ENCODE results near the gene WWTR1. TPM values are rescaled to one million over a fixed set of nuclear protein-coding genes. Genes with fewer than 3 reads are reported as not detected.

The WWTR1 gene
- polyA plus RNA-seq, 4 donors, result 70.2 to 108 (median 92.4) TPM

DNA sequence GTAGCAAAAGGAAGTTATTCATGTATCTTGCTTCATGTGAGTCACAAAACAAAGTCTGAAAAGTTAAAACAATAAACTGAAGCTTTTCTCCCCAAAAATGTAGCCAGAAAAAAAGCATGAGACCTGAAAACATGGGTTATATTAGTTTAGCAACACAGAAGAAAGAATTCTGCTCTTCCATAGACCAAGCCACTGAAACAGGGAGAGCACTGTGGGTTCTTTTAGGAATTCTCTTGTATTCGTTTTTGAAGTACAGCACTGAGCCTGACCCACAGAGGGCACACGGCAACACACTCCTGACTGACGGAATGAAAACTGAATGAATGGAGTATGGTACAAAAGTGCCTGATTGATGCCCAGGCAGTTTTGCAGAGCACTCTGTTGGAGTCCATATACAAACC, 116.7 kb downstream of the WWTR1 start:
- DNase-seq (ENCODE audit: low read depth in 4 of 4, low spot score in 3 of 4), result no peak

DNA sequence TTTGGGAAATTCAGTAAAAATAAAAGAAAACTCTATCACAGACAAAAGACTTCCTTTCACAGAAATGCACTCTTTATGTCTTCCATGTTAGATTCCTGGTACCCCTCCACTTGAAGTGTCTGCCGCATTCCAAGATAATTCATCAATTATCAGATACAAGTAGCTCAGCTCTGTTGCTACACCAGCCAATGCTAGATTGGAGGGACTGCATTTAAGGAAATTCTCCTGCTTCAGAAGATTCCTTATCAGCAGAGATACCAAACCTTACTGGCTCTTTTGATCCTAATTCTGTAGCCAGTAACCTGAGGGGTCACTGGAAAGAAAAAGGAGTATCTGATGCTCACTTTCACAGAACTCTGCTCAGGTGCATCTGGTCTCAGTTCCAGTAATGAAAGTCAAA, 119.5 kb downstream of the WWTR1 start:
- no peak for DNase-seq (ENCODE audit: low read depth in 4 of 4, low spot score in 3 of 4)

DNA sequence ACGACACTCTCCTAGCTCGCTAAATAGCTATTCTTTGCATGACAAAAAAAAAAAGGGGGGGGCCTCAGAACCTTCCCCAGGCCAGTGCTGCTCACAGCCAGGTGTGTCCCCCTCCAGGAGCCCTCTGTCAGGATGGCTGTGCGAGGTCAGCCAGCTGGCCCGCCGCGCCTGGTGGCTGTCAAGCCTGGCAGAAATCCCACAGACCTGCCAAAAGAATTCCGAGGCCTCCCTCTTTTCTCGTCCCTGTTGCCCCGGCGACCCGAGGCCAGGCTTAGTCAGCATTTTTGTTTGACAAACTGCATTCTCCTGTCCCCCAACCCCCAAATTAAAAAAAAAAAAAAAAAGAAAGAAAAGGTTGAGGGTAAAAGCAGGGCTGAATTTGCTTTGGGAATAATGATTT, 121.4 kb downstream of the WWTR1 start:
- no peak for DNase-seq (ENCODE audit: low read depth in 4 of 4, low spot score in 3 of 4)

DNA sequence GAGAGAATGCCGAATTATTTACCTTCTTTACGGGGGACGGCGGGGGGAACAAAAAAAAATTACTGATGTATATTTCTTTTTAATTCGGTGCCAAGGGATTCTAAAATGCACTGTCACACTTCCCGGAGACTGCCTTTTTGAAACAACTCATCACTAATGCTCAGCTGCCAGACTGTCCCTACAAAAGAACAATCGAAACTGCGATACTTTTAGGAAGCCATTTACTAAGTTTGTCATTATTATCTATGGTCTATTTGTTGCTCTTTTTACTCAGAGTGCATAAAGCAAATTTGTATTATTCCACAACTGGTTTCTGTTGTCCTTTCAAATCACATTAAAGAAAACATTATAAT, 122.5 kb downstream of the WWTR1 start:
- no peak for DNase-seq (ENCODE audit: low read depth in 4 of 4, low spot score in 3 of 4)

DNA sequence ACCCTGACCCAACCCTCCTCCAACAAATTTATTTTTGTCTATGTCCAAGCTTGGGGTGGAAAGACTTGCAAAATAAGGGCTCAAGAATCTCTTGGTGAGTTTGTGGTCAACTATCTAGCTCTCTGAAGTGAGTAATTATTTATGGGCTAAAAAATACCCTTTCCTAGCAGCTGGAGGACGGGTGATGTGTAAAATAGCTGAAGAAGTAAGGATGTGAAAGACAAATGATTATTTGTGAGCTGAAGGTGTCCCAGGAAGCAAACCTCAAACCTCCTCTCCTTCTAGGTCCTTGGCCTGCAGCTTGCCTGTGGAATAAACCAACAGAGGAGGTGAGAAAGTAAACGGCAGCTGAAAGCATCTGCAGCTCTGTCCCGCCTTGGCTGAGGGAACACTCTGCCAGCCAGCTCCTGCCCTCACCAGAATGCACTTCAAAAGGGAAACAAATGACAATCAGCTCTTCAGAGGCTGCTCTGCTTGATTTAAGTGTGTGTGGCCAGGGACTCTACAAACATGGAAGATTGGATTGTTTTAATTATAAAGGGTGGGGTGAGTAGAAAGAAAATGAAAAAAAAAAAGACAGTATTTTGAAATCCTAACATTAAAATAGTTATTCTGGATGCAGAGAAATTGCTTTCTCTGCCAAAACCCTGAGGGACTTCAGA, 123.0 kb downstream of the WWTR1 start:
- DNase-seq (ENCODE audit: low read depth in 4 of 4, low spot score in 3 of 4), result no peak

DNA sequence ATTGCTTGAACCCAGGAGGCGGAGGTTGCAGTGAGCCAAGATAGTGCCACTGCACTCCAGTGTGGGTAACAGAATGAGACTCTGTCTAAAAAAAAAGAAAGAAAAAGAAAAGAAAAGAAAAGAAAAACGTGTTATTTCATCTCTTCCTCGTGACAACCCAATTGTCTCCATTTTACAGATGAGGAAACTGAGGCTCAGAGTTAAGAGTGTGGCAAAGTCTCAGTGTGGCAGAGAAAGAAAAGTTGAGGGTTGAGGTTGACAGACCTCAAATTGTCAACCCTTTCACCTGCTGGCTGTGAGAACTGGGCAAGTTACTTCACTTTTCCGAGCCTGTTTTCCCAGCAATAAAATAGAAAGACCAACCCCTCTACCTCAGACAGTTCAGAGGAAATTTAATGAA, 123.7 kb downstream of the WWTR1 start:
- no peak for DNase-seq (ENCODE audit: low read depth in 4 of 4, low spot score in 3 of 4)

DNA sequence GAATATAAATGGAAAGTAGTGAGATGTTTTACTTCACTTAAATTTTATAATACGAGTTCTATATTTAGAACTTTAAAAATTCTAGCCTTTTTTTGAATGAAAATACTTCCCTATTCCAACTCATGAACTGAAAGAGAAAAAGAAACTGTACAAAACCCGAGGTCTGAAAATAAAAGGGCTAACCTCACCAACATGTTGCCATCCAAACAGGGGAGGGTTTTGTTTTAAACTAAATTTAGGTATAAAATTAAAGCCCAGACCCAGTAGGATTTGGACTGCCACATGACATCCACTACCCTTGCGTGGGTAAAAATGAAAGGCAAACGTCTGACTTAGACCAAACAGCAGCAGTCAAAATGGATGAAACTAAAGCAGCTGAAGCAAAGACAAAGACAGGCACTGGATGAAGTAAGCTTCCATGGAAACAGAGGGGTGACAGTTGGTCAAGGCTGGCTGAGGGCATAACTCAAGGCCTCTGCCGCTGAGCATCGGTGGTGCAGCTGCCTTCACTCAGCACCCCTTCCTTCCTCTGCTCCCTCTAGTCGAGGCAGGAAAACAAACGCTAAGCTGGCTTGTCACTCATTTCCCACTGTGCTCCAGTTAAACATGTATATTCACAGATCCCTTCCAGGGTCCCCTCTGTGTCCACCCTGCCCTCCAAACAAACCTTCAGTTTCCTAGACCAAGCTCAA, 125.2 kb downstream of the WWTR1 start:
- DNase-seq (ENCODE audit: low read depth in 4 of 4, low spot score in 3 of 4), result no peak

DNA sequence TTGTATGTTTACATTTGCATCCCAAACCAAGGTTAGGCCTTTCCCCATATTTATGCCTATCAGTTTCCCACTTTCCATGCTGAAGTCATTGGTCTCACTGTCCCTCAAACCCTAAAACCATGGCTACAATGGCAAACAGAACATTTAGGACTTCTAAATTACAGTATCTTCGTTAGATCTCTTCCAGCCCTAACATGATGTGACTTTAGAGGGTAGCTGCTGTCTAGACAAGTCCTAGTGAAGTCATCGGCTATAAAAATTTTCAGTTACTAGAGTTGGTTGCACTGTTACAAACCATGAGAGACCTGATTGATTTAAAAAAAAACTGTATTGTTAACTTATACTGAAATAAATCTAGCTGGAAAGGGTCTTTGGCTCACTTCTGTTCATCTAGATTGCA, 128.7 kb downstream of the WWTR1 start:
- no peak for DNase-seq (ENCODE audit: low read depth in 4 of 4, low spot score in 3 of 4)

DNA sequence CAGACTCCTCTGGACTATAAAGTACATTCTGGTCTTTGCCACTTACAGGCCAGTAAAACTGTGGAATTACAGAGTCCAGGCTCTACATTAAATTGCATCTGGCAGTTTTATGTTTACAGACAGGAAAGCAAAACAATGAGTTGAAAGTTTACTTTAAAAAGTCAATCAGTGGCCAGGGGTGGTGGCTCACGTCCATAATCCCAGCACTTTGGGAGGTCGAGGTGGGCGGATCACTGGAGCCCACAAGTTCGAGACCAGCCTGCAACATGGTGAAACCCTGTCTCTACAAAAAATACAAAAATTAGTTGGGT, 129.5 kb downstream of the WWTR1 start:
- no peak for DNase-seq (ENCODE audit: low read depth in 4 of 4, low spot score in 3 of 4)

DNA sequence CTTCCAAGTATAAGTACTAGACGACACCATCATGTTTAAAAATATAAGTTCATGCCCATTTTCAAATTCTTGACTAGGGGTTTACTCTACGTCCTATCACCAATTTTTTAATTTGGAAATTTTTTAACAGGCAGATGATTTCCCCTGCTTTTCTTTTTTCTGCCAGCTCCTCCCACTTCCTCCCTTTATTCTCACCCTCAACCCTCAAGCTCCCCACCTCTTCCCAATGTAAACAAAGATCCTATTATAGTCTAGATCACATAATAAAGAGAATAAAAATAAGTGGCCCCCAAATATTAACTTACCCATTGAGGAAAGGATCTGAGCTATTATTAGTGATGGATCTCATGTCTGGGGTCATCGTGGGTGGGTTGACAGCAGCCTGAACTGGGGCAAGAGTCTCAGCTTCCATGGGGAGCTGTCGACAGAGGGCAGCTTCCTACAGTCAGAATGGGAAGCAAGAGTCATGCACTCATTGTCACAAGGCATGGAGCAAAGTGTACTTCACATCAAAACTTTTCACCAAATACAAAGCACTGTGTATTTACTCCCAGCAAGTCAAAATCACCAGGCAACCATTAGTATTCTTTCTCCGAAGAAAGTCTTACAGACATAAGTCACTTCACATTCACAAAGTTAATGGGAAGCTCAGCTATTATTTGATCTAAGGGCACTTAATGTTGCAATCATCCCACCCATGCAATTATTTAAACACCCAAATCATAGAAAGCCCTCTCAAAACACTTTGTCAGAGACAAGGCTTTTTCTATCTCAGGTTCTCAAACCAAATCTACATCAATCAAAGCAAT, 130.1 kb downstream of the WWTR1 start:
- DNase-seq (ENCODE audit: low read depth in 4 of 4, low spot score in 3 of 4), result no peak

DNA sequence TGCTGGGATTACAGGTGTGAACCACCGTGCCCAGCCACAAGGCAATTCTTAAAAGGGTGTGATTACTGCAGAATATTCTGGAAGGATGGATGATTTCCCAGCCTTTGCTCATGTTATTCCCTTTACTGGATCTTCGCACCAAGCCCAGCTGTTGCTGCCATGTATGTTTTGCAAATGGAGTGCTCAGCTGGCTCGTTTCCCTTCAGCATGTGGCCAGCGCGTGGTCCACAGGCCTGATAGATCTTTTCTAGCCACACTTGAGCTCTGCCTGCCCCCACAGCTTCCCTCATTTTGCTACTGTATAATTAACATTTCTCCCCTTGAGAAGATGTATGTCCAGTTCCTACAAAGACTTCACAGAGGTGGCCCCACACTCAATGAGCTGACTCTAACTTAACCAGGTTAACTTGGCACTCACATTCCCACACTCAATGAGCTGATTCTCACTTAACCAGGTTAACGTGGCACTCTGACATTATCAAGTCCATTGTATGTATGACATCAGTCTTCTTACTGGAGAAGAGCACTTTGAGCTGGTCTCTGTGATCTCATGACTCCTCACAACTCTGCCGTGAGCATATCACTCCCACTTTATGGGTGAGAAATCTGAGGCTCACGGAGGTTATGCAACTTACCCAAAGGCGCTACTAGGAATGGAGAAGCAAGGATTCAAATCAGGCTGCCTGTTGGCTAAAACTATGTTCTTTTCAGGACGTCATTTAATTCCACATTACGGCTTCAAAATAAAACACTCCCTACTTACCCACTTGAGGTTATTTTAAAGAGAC, 134.1 kb downstream of the WWTR1 start:
- no peak for DNase-seq (ENCODE audit: low read depth in 4 of 4, low spot score in 3 of 4)

DNA sequence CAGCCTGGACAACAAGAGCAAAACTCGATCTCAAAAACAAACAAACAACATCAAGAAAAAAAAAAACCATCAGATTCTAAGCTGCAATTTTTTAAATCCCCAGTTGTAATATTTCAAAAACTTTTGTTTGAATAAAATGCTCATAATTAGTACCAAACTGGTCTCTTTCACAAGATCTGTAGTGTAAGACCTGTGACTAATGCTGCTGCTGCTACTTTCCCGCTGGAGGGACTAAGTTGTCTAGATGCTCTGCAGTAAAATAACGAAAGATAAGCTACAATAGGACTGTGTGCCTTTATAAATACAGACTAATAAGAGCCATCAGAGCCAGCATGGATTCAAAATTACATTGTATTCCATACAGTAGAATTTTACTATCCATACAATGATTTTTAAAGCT, 137.9 kb downstream of the WWTR1 start:
- no peak for DNase-seq (ENCODE audit: low read depth in 4 of 4, low spot score in 3 of 4)

DNA sequence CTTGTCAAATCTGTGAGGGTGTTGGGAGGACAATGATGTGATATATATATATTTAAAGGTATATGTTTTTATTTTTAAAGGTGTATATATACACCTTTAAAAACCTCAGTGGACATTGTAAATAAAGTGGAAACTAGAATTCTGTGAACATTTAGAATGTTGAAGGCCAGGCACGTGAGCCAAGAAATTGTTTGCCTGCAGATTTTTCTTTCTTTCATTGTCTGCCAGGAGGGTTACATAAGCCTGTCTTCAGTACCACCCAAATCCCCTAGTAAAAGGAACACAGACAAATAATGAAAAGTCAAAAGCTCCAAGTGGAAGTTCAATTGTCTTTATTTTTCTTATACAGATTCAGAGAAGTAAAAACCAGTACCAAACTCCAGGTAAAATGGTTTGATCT, 140.9 kb downstream of the WWTR1 start:
- no peak for DNase-seq (ENCODE audit: low read depth in 4 of 4, low spot score in 3 of 4)

DNA sequence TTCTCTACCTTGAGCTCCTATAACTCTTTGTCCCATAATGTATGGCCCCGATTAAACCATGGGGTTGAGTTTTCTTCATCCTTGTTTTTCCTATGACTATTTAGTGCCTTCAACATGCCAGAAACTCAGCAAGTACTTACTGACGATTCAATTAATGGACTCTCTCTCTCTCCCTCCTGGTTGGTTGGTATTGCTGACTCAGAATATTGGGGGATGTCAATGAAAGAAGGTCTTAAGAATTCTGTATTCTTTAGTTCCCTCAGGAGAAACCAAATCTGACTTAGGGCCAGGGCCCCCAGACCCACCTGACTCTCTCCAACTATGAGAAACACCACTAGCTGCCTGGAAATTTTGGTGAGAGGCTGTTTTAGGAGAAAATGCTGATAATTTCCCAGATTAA, 142.6 kb downstream of the WWTR1 start:
- no peak for DNase-seq (ENCODE audit: low read depth in 4 of 4, low spot score in 3 of 4)

DNA sequence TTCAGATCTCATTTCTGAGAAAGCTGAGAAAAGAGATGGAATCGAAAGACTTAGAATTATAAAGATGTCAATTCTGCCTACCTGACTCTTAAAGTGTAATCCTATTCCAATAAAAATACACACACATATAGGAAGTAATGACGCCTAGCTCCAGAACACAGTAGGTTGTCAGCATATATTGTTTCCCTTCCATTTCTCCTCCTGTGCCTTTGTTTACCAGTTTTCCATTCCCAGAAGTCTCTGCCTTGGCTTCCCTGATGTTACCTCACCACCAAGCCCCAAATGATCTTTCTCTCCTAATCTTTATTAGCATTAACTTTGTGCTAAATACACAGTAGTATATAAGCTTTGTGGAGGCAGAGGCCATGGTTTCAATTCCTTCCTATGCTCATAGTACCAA, 143.4 kb downstream of the WWTR1 start:
- no peak for DNase-seq (ENCODE audit: low read depth in 4 of 4, low spot score in 3 of 4)

DNA sequence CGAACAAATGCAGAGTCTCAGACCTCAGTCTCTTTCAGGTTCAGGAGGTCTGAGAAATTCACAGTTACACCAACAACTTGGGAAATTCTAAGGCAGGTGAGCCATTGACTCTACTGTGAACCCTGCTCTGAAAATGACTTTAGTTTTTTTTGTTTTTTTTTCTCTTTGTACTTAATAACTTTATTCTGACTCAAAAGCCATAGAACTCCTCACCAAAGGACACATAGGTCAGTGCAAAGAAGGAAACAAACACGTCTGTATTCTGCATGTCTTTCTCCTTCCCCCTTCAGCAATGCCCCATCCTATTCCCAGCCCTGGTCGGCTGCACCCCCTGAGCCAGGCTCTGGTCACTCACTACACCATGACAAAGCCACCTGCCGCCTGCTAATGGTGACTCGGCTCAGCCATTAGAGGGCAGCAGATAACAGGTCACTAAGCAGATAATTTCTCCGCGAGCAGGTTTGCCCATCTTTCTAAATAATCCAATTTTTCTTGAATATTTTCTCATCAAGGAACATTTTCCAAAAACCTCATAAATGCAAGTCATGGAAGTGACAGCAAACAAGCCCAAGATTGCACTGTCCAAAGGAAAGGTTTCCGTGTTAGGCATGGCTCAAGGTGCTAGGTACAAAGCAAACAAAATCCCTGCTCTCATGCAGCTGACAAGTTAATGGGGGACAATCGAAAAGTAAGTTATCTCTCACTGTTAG, 145.6 kb downstream of the WWTR1 start:
- DNase-seq (ENCODE audit: low read depth in 4 of 4, low spot score in 3 of 4), result peak in 2 of 4 donors; percentile 45 to 48

DNA sequence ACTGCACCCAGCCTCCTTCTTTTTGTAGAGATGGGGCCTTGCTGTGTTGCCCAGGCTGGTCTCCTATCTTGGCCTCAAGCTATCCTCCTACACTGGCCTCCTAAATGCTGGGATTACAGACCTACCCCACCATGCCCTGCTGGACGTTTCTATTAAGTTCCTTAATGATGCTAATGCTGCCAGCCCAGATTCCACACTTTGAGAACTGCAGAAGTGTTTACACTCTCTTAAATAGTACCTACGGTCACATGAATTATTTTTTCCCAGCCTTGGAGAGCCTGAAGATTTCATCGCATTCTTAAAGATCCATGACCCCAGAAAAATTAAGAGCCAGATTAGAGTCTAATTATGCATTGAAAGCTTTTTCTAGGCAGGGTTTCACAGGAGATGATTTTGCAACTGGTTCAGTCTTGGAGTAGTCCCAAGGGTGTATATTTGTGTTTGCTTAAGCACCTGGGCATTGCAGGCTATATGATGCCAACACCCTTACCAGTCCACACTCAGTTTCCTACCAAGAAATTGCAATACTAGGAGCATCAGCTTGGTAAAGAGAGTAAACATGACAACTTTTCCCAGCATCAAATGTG, 146.7 kb downstream of the WWTR1 start:
- DNase-seq (ENCODE audit: low read depth in 4 of 4, low spot score in 3 of 4), result no peak

DNA sequence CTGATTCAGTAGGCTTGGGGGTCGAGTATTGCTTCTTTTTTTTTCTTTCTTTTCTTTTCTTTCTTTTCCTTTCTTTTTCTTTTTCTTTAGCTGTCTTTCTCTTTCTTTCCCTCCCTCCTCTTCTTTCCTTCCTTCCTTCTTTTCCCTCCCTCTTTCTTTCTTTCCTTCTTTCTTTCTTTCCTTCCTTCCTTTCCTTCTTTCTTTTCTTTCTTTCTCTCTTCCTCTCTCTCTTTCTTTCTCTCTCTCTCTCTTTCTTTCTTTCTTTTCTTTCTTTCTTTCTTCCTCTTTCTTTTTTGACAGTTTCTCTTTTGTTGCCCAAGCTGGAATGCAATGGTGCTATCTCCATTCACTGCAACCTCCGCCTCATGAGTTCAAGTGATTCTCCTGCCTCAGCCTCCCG, 147.3 kb downstream of the WWTR1 start:
- DNase-seq (ENCODE audit: low read depth in 4 of 4, low spot score in 3 of 4), result no peak

DNA sequence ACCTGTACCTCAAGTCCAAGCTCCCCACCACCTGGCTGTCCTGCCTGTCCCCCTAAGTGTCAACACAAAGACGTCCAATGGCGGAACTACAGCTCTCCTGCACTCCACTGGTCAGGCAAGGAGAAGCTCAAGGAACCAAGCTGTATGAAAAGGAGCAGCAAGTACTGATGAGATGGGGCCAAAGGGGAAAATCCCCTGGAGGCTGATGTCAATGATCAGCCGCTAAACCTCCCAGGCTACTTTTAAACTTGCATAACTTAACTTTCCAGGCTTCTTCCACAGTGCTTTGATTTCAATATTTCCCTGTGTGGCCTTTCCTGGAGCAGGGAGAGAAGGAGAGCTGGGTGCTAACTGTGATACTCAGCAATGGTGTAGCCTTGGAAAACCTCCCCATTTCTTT, 148.3 kb downstream of the WWTR1 start:
- no peak for DNase-seq (ENCODE audit: low read depth in 4 of 4, low spot score in 3 of 4)

Data from left renal pelvis (tissue), 4 donors.